HG03378 (cell line): Measurements from ENCODE around the gene SLC2A5.

ENCODE experiments used
- ATAC-seq: cut with Tn5 transposase; IDR thresholded peaks from one replicate; pipeline ENCODE4 v1.9.1; 2021; ENCODE audit warnings: mild to moderate bottlenecking, moderate library complexity; ENCODE audit not compliant: unreplicated experiment

SLC2A5 gene

DNA sequence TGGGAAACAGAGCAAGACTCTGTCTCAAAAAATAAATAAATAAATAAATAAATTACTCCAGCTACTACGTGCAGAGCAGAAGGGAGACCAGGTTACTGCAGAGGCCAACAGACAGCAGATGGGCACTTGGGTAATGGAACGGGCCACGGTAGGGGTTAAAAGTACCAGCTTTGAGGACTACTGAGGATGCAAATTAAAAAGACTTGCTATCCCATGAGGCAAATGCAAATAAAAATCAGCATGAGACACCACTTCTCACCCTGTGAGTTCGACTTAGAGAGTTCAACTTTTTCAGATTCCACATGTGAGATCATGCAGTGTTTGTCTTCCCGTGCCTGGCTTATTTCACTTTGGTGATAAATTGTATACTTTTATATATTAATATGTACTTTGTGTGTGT is 6.6 kb downstream of the SLC2A5 start:
- no peak for ATAC-seq

DNA sequence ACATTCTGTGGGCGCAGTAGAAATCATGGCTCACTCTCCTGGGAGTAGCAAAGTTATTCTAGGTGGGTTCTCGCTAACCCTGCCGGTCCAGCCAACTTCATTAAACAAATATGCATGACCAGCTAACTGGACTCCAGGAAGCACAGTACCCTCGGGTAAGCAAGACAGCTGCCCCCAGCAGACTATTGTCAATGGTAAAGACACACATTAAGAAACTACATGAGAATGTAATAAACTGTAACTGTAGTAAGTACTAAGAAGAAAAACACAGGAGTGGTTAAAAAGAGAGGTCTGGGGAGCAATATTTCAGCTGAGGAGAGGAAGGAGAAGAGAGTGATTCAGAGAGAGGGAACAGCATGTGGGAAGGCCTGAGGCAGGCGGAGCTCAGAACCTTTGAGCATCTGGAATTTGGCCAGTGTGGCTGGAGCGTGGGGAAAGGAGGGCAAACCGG is 7.4 kb downstream of the SLC2A5 start:
- no peak for ATAC-seq

- ATAC-seq, result no peak
Measured at GRCh38 chr1:9061252-9061960, 8.0 kb downstream of the SLC2A5 start.

- no peak for ATAC-seq
Measured at GRCh38 chr1:9059891-9060744, 9.3 kb downstream of the SLC2A5 start.

DNA sequence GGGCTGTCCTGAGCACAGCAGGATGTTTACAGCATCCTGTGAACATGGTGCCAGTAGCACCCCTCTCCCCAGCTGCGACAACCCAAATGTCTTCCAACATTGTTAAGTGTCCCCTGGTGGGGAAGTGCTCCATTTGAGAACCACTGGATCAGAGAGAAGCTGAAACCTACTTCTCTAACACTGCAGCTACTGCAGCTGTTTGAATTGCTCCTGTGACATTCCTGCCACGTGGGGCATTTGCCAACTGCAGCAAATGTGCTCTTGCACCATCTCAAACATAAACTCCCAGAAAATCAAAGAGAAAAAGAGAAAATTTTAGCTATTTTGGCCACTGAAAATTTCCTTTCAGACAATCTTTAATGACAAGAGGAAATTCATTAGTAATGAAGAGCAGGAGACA is 11.0 kb downstream of the SLC2A5 start:
- ATAC-seq, result no peak

GRCh38 chr1:9057851-9058250 is 11.6 kb downstream of the SLC2A5 start:
- ATAC-seq, result no peak

GRCh38 chr1:9052272-9053049 is 17.0 kb downstream of the SLC2A5 start:
- ATAC-seq, result no peak

- ATAC-seq, result no peak
Measured at GRCh38 chr1:9051379-9051778, 18.1 kb downstream of the SLC2A5 start.

DNA sequence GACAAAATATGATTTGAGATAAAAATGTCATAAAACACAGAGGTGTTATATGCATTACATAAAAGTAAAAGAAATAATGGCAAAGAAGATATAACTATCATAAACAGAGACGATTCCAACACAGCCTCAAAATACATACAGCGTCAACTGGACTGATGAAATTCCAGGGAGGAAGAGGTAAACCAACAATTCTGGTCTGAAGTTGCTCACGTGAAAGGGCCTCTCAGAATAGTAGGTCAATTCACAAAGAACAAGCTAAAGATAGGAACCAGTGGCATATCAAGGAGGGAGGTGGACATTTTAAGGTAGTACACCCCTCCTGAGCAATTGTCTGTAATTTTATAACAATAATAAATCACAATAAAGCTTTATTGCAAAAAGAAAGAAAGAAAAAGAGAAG is 18.6 kb downstream of the SLC2A5 start:
- ATAC-seq, result no peak

GRCh38 chr1:9048551-9048950 is 20.9 kb downstream of the SLC2A5 start:
- no peak for ATAC-seq

DNA sequence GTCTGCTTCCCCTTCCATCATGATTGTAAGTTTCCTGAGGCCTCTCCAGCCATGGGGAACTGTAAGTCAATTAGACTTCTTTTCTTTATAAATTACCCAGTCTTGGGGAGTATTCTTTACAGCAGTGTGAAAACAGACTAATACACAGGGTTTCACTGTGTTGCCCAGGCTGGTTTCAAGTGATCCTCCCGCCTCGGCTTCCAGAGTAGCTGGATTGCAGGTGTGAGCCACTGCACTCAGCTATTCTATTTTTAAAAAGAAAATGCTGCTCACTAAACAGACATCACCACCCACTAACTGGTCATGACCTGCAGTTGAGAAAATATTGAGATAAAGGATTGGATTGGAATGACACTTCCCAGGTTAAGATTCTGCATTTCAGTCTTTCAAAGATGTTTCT is 22.4 kb downstream of the SLC2A5 start:
- ATAC-seq, result no peak

DNA sequence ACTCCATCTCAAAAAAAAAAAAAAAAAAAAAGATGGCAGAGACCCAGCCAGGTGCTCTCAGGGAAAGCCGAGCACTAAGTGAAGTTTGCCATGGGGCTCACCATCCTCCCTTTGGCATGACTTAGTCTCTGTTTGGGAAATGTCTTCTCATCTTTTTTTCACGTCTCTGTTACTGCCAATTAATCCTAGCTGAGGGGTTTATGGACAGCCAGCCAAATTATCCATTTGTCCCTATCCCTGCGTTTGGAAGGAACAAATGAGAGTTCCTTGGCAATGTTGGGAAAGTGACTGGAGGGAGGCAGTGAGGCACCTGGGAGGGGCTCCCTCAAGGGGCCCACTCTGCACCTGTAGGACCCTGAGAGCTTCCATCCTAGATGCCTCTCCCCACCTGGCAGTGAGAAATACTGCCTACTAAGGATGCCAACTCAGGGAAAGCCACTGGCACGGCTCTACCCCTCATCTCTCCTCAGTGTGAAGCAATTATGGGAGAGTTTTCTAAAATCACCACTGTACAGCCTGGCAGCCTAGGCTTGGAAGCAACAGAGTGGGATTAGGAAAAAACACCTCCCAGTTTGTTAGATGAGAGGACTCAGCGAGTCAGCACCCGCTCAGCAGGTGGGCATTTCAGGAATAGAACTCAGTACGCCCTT is 23.4 kb downstream of the SLC2A5 start:
- ATAC-seq, result no peak

DNA sequence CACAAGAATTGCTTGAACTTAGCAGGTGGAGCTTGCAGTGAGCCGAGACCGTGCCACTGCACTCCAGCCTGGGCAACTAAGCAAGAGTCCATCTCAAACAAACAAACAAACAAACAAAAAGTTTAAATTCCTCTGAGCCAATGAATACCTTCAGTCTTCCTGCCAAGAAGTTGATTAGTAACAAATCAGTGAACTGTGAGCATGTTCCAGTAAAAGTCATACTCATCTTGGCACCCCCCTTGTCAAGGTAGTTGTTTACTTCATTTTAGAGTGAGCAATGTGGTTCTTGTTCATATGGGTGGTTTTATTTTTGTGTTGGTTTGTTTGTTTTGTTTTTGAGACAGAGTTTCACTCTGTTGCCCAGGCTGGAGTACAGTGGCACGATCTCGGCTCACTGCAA is 25.2 kb downstream of the SLC2A5 start:
- ATAC-seq, result no peak

DNA sequence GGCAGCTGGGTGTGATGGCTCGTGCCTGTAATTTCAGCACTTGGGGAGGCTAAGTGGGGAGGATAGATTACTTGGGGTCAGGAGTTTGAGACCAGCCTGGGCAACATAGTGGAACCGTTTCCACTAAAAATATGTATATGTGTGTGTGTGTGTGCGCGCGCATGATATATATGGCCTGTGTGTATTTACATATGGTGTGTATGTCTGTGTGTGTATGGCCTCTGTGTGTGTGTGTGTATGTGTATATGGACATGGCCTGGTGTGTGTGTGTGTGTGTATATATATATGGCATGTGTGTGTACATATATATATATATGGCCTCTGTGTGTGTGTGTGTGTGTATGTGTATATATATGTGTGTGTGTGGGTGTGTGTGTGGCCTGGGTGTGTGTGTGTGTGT is 27.2 kb downstream of the SLC2A5 start:
- ATAC-seq, result no peak

DNA sequence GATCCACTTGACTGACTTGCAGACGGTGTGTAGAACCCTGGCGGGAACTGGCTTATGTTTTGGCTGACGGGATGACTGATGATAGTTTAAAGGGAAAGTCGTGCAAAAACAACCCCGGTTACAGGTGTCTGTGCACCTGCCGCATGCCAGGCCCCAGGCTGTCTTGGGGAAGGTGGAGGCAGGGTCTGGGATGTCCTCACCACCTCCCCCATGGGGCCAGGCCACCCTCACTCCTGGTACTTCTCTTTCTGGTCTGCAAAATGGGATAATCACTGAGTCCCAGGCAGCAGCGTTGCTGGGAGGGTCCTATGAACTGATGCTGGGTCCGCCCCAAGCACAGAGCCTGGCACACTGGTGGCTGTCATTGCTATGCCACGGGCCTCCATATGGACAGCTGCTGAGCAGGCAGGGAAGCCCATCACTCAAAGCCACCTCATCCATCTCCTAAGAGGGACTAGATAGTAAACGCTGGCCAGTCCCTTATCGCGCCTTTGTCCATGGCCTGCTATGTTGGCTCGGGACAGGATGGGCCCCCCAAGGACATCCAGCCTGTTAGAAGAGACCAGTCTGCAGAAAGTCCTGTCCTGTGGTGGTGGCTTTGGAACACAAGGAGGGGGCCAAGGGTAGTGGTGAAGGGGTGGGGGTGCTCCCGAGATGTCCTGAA is 28.2 kb downstream of the SLC2A5 start:
- no peak for ATAC-seq

DNA sequence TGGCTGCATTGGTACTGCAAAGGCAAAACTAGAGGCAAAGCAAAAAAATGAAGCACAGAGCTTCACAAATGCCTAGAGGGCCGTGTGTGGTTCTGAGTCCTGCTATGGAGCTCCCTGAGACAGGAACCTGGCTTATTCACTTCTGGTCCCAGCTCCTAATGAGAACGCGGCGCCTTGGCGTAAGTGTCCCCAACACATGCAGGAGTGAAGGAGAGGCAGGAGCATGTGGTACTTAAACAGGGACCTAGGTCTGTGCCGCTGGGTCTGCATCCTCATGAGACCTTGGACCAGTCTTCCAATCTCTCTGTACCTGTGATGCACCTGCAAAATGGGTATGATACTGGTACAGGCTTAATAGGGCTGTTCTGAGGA is 28.8 kb downstream of the SLC2A5 start:
- no peak for ATAC-seq

DNA sequence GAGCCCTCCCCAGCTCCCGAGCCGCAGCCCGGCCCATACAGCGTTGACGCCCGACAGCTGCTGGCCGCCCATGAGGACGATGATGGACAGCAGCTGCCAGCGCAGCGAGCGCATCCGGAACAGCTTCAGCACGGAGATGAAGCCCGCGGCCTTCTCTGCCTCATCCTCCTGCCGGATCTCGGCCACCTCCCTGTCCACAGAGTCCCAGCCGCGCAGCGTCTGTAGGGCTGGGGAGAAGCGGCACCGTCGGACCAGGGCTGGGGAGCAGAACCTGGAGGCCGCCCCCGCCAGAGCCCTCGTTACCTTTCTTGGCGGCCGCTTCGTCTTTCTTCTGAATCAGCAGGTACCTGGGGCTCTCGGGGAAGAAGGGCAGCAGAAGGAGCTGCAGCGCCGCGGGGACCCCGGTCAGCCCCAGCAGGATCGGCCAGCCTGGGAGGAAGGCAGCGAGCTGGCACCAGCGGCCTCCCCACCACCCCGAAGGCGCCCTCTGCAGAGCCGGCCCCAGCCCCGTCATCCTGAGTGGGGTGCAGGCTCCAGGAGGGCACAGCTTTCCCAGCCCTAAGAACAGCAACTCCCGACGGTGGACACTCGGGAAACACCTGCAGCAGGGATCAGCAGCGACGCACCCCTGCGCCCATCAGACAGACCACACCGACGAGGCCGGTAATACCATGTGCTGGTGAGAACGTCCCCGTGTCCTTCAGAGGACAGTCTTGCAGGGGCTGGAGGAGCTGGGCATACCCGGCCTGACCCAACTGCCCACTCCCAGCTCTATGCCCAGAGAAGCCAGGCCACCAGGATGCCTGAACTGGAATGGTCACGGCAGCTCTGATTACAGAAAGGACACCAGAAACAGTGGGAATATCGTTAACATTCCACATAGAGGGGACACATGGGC is 29.4 kb downstream of the SLC2A5 start:
- no peak for ATAC-seq

DNA sequence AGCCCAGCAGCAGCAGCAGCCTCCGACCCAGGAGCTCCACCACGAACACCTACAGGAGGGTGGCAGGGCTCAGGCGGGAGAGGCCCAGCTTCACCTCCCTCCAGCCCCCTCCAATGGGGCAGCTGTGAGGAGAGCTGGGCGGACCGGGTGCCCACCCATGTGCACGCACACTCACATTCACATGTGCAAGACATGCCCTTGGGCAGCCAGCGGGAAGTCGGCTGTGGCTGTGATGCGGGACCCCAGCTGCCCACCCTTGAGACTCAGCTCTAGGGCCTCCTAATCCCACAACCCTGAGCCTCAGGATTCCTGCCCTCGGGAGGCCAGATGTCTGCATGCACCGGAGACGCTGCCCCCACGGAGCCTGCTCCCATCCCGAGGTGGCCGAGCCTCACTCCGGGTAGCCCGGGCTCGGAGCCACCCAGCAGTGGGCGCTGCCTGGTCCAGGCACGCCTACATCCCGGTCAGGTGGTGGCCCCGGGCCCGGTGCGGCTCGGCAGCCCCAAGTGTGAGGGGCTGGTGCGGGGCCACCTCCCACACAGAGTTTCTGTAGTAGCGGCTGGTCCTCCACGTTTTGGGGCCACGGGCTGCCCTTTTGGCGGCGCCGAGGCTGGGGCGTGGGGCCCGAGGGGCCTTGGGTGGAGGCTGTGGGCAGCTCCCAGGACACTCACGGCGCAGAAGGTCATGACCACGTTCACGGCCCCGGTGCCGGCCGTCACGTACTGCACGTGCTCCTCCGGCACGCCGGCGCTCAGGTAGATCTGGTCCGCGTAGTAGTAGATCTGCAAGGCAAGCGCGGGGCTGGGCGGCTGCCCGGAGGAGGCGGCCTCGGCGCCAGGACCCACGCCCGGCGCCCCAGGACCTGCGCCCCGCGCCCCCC is 30.3 kb downstream of the SLC2A5 start:
- no peak for ATAC-seq

GRCh38 chr1:9038338-9038650 is 31.1 kb downstream of the SLC2A5 start:
- ATAC-seq, result no peak
